ENCODE measurements around the gene PARN. TPM values are rescaled to one million over a fixed set of nuclear protein-coding genes. Genes with fewer than 3 reads are reported as not detected.

Gene PARN
- total and polyA plus RNA-seq, 3 donors from 2014 or later = 43.5 to 67.2 (median 47.6) TPM

DNA sequence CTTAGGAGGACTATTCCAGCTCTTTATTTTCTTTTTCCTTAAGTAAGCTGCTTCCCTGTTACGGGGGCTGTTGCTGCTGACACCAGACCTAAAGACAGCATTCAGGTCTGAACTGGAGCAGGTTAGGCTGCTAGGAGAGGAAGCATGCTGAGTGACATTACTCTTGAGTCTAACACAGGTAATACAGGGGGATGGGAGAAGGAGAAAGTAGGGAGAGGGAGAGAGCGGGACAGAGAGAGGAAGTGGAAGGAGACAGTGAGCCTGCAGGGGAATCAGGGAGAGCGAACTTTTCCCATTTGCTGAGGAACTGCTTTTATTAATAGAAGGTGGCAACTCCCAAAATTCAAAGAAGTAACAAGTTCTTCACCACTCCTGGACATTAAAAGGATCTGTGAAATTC lies 130.9 kb downstream of the PARN start:
- Histone ChIP-seq H3K36me3 (ENCODE audit: low read depth, missing control alignments) (no peaks in the 10 kb centered on the region), H3K4me1 (peaks cover 10% of the 10 kb centered on the region), H3K4me3 (no peak overlapping the region), H3K9me3 (no peaks in the 10 kb centered on the region), H3K27me3 (no peaks in the 10 kb centered on the region), H3K27ac (no peak overlapping the region)
- intact Hi-C loops (cut with DNase I; ENCODE audit: low total_unique reads) = no loop called here
- no peak for TF ChIP-seq POLR2A (IDR thresholded peaks at IDR 0.05)
- TF ChIP-seq, protein P1, sequence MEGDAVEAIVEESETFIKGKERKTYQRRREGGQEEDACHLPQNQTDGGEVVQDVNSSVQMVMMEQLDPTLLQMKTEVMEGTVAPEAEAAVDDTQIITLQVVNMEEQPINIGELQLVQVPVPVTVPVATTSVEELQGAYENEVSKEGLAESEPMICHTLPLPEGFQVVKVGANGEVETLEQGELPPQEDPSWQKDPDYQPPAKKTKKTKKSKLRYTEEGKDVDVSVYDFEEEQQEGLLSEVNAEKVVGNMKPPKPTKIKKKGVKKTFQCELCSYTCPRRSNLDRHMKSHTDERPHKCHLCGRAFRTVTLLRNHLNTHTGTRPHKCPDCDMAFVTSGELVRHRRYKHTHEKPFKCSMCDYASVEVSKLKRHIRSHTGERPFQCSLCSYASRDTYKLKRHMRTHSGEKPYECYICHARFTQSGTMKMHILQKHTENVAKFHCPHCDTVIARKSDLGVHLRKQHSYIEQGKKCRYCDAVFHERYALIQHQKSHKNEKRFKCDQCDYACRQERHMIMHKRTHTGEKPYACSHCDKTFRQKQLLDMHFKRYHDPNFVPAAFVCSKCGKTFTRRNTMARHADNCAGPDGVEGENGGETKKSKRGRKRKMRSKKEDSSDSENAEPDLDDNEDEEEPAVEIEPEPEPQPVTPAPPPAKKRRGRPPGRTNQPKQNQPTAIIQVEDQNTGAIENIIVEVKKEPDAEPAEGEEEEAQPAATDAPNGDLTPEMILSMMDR (IDR thresholded peaks at IDR 0.05) = no peak
- DNase-seq = no peak
- WGBS, 2 donors = 88 to 98% methylated on average over 3 of the region's 3 CpGs

DNA sequence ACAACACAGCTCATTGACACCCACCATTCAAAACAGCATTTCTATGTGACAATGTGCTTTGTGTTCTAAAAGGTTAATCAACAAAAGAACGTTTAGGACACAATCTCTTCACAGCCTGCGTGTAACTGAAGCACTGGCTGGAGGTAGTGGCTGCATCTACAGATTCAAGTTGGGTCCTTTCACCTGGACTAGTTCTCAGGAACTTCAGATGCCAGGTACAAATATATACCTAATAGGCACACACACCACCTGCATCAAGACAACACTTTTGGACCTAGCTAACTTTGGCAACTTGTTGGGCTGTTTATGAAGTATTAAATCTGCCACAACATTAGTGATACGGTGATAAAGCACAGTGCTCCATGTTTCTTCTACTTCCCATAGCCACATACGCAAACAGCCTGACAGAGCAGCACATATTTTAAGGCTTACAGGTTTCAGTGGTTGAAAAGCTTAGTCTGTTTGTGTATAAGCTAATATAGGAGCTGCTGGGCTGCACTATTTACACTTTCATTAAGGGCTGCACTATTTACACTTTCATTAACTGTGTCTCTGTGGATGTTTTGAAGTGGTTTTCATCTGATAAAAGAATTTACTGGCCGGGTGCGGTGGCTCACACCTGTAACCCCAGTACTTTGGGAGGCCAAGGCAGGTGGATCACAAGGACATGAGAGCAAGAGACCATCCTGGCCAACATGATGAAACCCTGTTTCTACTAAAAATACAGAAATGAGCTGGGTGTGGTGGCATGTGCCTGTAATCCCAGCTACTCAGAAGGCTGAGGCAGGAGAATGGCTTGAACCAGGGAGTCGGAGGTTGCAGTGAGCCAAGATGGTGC lies 132.6 kb downstream of the PARN start:
- Histone ChIP-seq H3K36me3 (ENCODE audit: low read depth, missing control alignments) (no peaks in the 10 kb centered on the region), H3K4me1 (peaks cover 10% of the 10 kb centered on the region), H3K4me3 (no peak overlapping the region), H3K27me3 (no peaks in the 10 kb centered on the region), H3K9me3 (no peaks in the 10 kb centered on the region), H3K27ac (no peak overlapping the region)
- 78 to 80% methylated on average over 7 of the region's 7 CpGs for WGBS, 2 donors
- DNase-seq = no peak
- intact Hi-C loops (cut with DNase I; ENCODE audit: low total_unique reads) = no loop called here
- TF ChIP-seq POLR2A (IDR thresholded peaks at IDR 0.05) = no peak
- TF ChIP-seq, protein P1 (IDR thresholded peaks at IDR 0.05) = no peak

DNA sequence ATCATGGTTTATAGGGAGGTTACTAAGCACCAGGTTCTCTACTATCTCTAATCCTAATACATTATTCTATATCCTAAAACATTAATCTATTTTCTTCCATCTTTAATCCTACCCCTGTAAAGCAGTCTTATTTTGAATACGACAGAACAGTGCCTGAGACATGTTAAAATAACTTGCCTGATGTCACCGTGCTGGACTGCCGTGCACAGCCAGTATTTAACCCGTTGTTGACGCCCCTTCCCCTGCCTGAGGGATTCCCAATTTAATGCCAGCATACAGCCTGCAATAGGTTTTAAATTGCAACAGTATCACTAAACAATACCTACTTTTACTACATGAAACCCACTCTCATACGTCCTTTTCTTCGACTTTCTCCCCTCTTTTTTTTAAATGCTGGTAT lies 133.3 kb downstream of the PARN start:
- H3K4me1 ChIP-seq = peaks cover 7% of the 10 kb centered on the region
- H3K27me3 ChIP-seq = no peaks in the 10 kb centered on the region
- TF ChIP-seq, protein P1 (IDR thresholded peaks at IDR 0.05) = no peak
- TF ChIP-seq POLR2A (IDR thresholded peaks at IDR 0.05) = no peak
- no peak for DNase-seq
- H3K27ac ChIP-seq = no peak overlapping the region
- H3K36me3 ChIP-seq (ENCODE audit: low read depth, missing control alignments) = no peaks in the 10 kb centered on the region
- intact Hi-C loops (cut with DNase I; ENCODE audit: low total_unique reads) = no loop called here
- H3K9me3 ChIP-seq = no peaks in the 10 kb centered on the region
- WGBS, 2 donors = 57 to 61% methylated on average over 7 of the region's 7 CpGs
- no peak overlapping the region for H3K4me3 ChIP-seq

DNA sequence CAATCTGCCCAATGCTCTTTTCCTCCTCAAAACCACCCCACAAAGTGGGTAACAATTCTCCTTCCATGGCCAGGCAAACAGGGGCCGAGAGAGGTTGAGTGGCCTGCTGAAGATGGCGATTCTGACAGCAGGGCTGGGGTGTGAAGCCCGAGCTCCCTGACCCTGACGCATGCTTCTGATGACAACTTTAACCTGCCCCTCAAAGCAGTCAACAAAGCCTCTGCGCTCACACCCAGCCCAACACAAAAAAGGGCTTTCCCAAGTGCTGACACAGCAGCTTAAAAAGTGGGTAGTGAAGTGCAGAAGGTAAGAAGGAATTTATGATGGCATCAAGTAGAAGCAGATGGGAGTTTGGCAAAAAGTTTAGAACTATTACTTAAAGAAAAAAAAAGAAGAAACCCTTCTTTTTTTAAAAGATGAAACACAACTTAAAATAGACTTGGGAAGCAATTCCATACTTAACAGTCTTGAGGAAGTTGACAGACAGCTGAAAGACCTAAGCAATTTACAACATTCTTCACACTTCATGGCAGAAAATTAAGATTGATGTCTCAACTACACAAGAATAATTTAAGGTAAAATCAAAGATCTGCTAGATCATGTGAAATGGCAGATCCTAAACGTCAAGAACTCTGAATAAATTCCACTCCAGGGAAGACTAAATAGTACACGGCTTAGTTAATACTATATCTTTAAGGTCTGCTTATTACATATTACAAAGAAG lies 133.9 kb downstream of the PARN start:
- 83 to 88% methylated on average over 7 of the region's 7 CpGs for WGBS, 2 donors
- Histone ChIP-seq H3K27ac (no peak overlapping the region), H3K36me3 (ENCODE audit: low read depth, missing control alignments) (no peaks in the 10 kb centered on the region), H3K9me3 (no peaks in the 10 kb centered on the region), H3K4me3 (no peak overlapping the region), H3K4me1 (peaks cover 5% of the 10 kb centered on the region), H3K27me3 (no peaks in the 10 kb centered on the region)
- TF ChIP-seq POLR2A (IDR thresholded peaks at IDR 0.05) = no peak
- TF ChIP-seq, protein P1 (IDR thresholded peaks at IDR 0.05) = no peak
- intact Hi-C loops (cut with DNase I; ENCODE audit: low total_unique reads) = no loop called here
- no peak for DNase-seq
